Measurements from ENCODE around the gene PCDH8.

GRCh38 chr13:52804202-52804641 lies 44.2 kb downstream of the PCDH8 start:
- no peak for TF ChIP-seq EP300 (IDR thresholded peaks at IDR 0.05; ENCODE audit: borderline replicate concordance in 1 of 2, low read depth in 1 of 2, low read length in 1 of 2)
- TF ChIP-seq TAF1 (IDR thresholded peaks at IDR 0.05; ENCODE audit: borderline replicate concordance, low read depth, low read length), result no peak
- no peak for TF ChIP-seq POLR2AphosphoS5 (IDR thresholded peaks at IDR 0.05; ENCODE audit: low read depth, low read length)
- TF ChIP-seq CTCF (IDR thresholded peaks at IDR 0.05), result no peak
- no peak for TF ChIP-seq MAX (IDR thresholded peaks at IDR 0.05; ENCODE audit: low read depth)
- TF ChIP-seq NFIC (IDR thresholded peaks at IDR 0.05; ENCODE audit: borderline replicate concordance), result no peak; the same call in 1 of the 2 replicates
- no peak for TF ChIP-seq JUND (IDR thresholded peaks at IDR 0.05)
- no peak for TF ChIP-seq MXI1 (IDR thresholded peaks at IDR 0.05; ENCODE audit: low read depth, low read length)
- TF ChIP-seq SIN3A (IDR thresholded peaks at IDR 0.05; ENCODE audit: borderline replicate concordance, low read depth, low read length), result no peak

Measured in SK-N-SH (cell line).